Measurements from ENCODE around the gene ENTHD1.

GRCh38 chr22:39773503-39773902 lies 120.1 kb downstream of the ENTHD1 start:
- TF ChIP-seq CTCF (IDR thresholded peaks at IDR 0.05; ENCODE audit: borderline replicate concordance, extremely low read depth, low read length, poor library complexity, severe bottlenecking): no peak
- no peak for TF ChIP-seq EZH2 (IDR thresholded peaks at IDR 0.05; ENCODE audit: borderline replicate concordance, low read depth, low read length, severe bottlenecking)
